Loucy (cell line): ENCODE data around the gene FERMT3.

Experiments
- EZH2phosphoT487 ChIP-seq: fragments of 200-600 bp; IDR thresholded peaks from 2 replicates; pipeline ENCODE4 v1.6.1; 2018; ENCODE audit warnings: antibody characterized with exemption, mild to moderate bottlenecking, moderate library complexity, borderline replicate concordance
- TF ChIP-seq, protein P1 (sequence below): fragments of 200-600 bp; sonication (generic); conservative IDR thresholded peaks from 2 replicates; pipeline ENCODE4 v1.5.1; 2014; ENCODE audit warnings: mild to moderate bottlenecking, antibody characterized with exemption, low read length

DNA sequence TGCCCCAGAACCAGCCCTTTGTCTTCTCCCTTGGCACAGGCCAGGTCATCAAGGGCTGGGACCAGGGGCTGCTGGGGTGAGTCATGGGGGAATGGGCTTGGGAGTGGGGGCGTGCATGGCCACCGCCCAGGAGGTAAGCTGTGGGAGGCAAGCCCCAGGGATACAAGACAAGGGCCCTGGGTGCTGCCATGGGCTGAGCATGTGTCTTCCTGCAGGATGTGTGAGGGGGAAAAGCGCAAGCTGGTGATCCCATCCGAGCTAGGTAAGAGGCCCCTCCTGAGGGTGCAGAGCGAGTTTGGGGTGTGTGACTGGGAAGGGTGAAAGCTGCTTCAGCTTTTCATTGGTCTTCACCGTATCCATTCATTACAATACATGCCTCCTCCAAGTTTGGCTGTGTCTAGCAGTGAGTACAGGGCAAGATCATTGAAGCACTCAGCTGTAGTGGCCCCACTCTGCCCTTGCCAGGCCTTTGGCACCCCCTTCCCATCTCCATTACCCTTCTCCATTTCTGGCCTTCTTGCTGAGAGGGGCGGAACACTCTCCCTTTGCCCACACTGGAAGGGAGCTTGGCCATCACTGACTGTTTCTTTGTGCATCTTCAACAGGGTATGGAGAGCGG, 36.8 kb downstream of the FERMT3 start:
- TF ChIP-seq, protein P1, sequence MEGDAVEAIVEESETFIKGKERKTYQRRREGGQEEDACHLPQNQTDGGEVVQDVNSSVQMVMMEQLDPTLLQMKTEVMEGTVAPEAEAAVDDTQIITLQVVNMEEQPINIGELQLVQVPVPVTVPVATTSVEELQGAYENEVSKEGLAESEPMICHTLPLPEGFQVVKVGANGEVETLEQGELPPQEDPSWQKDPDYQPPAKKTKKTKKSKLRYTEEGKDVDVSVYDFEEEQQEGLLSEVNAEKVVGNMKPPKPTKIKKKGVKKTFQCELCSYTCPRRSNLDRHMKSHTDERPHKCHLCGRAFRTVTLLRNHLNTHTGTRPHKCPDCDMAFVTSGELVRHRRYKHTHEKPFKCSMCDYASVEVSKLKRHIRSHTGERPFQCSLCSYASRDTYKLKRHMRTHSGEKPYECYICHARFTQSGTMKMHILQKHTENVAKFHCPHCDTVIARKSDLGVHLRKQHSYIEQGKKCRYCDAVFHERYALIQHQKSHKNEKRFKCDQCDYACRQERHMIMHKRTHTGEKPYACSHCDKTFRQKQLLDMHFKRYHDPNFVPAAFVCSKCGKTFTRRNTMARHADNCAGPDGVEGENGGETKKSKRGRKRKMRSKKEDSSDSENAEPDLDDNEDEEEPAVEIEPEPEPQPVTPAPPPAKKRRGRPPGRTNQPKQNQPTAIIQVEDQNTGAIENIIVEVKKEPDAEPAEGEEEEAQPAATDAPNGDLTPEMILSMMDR = no peak
- no peak for TF ChIP-seq EZH2phosphoT487
